ENCODE data around the gene TBC1D8.

The TBC1D8 gene

GRCh38 chr2:101145406-101145805, 5.8 kb downstream of the TBC1D8 start:
- TF ChIP-seq, protein P1, sequence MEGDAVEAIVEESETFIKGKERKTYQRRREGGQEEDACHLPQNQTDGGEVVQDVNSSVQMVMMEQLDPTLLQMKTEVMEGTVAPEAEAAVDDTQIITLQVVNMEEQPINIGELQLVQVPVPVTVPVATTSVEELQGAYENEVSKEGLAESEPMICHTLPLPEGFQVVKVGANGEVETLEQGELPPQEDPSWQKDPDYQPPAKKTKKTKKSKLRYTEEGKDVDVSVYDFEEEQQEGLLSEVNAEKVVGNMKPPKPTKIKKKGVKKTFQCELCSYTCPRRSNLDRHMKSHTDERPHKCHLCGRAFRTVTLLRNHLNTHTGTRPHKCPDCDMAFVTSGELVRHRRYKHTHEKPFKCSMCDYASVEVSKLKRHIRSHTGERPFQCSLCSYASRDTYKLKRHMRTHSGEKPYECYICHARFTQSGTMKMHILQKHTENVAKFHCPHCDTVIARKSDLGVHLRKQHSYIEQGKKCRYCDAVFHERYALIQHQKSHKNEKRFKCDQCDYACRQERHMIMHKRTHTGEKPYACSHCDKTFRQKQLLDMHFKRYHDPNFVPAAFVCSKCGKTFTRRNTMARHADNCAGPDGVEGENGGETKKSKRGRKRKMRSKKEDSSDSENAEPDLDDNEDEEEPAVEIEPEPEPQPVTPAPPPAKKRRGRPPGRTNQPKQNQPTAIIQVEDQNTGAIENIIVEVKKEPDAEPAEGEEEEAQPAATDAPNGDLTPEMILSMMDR (IDR thresholded peaks at IDR 0.05; ENCODE audit: low read depth, low read length) = no peak
- TF ChIP-seq MYC (IDR thresholded peaks at IDR 0.05; ENCODE audit: low read depth, low read length) = no peak
- no peak for TF ChIP-seq POLR2A (IDR thresholded peaks at IDR 0.05; ENCODE audit: extremely low read depth, insufficient read length)
- TF ChIP-seq, protein P2, sequence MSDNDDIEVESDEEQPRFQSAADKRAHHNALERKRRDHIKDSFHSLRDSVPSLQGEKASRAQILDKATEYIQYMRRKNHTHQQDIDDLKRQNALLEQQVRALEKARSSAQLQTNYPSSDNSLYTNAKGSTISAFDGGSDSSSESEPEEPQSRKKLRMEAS (IDR thresholded peaks at IDR 0.05; ENCODE audit: low read depth, low read length) = no peak
- DNase-seq (ENCODE audit: low read depth) = peak; percentile 33
- no peak overlapping the region for H3K4me3 ChIP-seq (ENCODE audit: low read depth, low read length)

DNA sequence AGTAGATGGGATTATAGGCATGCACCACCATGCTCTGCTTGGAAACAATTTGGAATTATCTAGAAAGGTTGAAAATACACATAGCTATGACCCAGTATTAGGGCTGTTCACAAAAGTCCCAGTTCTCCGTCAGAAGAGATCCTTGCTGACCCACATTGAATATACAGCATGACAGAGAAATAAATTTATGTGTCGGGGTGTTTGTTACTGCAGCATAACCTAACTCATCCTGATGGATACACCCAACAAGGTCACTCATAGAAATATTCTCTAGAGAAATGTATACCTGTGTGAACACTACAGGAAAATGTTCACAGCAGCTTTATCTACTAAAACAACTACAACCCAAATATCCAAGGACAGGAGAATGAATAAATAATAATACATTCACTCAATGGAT, 9.0 kb downstream of the TBC1D8 start:
- H3K4me3 ChIP-seq (ENCODE audit: low read depth, low read length) = no peak overlapping the region
- no peak for DNase-seq (ENCODE audit: low read depth)
- TF ChIP-seq, protein P1 (IDR thresholded peaks at IDR 0.05; ENCODE audit: low read depth, low read length) = no peak
- no peak for TF ChIP-seq MYC (IDR thresholded peaks at IDR 0.05; ENCODE audit: low read depth, low read length)
- TF ChIP-seq POLR2A (IDR thresholded peaks at IDR 0.05; ENCODE audit: extremely low read depth, insufficient read length) = no peak
- TF ChIP-seq, protein P2 (IDR thresholded peaks at IDR 0.05; ENCODE audit: low read depth, low read length) = no peak

DNA sequence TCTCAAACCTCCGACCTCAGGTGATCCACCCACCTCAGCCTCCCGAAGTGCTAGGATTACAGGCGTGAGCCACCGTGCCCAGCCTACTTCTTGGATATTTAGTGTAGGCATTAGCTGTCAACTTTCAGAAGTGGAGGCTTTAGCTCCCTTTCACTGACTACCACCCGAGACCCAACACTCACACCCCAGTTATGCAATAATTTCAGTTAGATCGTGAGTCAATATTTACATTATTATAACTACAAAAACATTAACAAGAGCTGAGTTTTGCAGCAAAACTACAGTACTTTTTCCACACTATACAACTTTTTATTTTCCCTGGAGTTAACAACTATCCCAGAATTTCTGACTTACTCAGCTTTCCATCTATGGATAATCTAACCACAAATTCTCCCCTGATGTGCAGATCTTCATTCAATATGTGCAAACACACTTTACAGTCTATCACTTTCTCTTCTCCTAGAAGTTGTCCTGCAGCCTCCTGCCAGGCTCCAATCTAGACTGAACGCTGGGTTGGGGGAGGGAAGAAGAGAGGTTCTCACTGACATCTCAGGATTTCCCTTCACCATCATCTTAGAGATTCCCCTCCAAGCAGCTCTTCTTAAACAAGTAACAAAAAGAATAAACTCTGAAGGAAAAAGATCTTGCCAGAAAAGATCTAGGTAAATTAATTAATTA, 10.1 kb downstream of the TBC1D8 start:
- no peak for DNase-seq (ENCODE audit: low read depth)
- TF ChIP-seq, protein P1 (IDR thresholded peaks at IDR 0.05; ENCODE audit: low read depth, low read length) = no peak
- TF ChIP-seq MYC (IDR thresholded peaks at IDR 0.05; ENCODE audit: low read depth, low read length) (no peak), POLR2A (IDR thresholded peaks at IDR 0.05; ENCODE audit: extremely low read depth, insufficient read length) (no peak)
- TF ChIP-seq, protein P2 (IDR thresholded peaks at IDR 0.05; ENCODE audit: low read depth, low read length) = no peak
- no peak overlapping the region for H3K4me3 ChIP-seq (ENCODE audit: low read depth, low read length)

GRCh38 chr2:101140237-101140636, 10.9 kb downstream of the TBC1D8 start:
- no peak for DNase-seq (ENCODE audit: low read depth)
- no peak overlapping the region for H3K4me3 ChIP-seq (ENCODE audit: low read depth, low read length)
- TF ChIP-seq, protein P2 (IDR thresholded peaks at IDR 0.05; ENCODE audit: low read depth, low read length) = no peak
- TF ChIP-seq POLR2A (IDR thresholded peaks at IDR 0.05; ENCODE audit: extremely low read depth, insufficient read length) (no peak), MYC (IDR thresholded peaks at IDR 0.05; ENCODE audit: low read depth, low read length) (no peak)
- TF ChIP-seq, protein P1 (IDR thresholded peaks at IDR 0.05; ENCODE audit: low read depth, low read length) = no peak

DNA sequence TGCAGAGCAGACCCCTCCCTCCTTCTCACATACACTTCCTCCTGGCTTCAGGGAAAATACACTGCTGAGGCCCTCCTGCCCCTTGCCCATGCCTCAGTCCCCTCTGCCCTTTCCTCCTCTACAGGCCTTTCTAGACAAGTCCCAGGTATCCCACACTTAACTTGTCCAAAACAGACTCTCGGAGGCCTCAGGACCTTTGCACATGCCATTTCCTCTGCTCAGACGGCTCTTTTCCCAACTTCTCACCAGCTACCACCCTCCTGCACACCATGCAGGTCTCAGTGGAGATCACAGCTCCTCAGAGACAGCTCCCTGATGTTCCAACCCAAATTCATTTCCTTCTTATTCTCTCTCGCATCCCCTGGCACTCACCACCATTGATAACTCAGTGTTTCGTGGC, 11.7 kb downstream of the TBC1D8 start:
- TF ChIP-seq, protein P1 (IDR thresholded peaks at IDR 0.05; ENCODE audit: low read depth, low read length) = no peak
- TF ChIP-seq MYC (IDR thresholded peaks at IDR 0.05; ENCODE audit: low read depth, low read length) (no peak), POLR2A (IDR thresholded peaks at IDR 0.05; ENCODE audit: extremely low read depth, insufficient read length) (no peak)
- TF ChIP-seq, protein P2 (IDR thresholded peaks at IDR 0.05; ENCODE audit: low read depth, low read length) = no peak

More for the DNA sequence above, 11.7 kb downstream of the TBC1D8 start:
- H3K4me3 ChIP-seq (ENCODE audit: low read depth, low read length) = no peak overlapping the region
- DNase-seq (ENCODE audit: low read depth) = no peak

Data from NB4 (cell line).